ENCODE results near the gene CRELD2. TPM values are rescaled to one million over a fixed set of nuclear protein-coding genes. Genes with fewer than 3 reads are reported as not detected.

CRELD2 gene
- polyA plus RNA-seq, 1 donor from 2014 or later, result 83.2 TPM

DNA sequence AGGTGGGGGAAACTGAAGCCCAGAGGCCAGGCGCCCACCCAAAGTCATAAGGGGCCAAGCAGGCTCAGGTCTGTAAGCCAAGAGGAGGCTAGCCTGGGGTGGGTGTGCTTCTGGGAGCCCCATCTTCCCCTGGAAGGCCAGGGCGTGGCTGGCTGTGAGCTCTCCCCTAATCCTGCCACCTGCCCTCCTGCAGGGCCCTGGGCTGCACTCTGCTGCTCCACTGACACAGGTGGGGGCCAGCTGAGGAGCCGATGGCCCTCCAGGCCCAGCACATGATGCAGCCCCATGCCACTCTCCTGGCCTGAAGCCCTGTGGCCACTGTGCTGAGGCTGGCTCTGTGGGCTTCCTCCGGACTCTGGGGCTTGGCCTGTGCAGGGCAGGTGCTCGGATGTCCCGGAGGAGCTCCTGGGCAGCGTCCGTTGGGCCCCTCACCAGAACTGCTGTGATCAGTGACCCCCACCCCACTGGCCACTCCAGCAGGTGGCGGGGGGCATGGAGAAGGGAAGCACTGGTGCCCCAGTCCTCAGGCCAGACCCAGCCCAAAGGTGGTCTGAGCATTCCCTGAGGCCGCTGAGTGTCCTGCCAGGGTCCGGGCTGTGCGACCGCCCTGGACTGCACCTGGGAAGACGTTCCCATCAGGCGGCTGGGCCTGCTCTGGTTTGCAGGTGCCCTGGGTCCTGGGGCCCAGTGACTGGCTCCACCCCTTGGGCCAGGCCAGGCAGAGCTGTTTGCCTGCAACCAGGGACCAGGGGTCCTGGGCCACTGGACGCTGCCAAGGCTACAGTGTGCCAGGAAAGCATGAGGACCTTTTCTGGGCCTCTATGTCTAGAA is 50.6 kb downstream of the CRELD2 start:
- Histone ChIP-seq H3K79me2 (replicated peaks; ENCODE audit: insufficient read depth, low read length) (no peaks in the 10 kb centered on the region), H3K36me3 (ENCODE audit: insufficient read depth, low read length) (no peaks in the 10 kb centered on the region), H3K4me2 (ENCODE audit: low read length) (no peak overlapping the region), H3F3A (ENCODE audit: insufficient read depth, low read length, poor library complexity, severe bottlenecking) (no peaks in the 10 kb centered on the region), H3K9me3 (ENCODE audit: low read length) (no peaks in the 10 kb centered on the region), H3K27me3 (ENCODE audit: insufficient read depth, low read depth, low read length) (peaks cover 23% of the 10 kb centered on the region), H3K9me2 (ENCODE audit: insufficient read depth, low read length) (no peaks in the 10 kb centered on the region), H3K27ac (ENCODE audit: low read length) (no peak overlapping the region), H4K20me1 (ENCODE audit: insufficient read depth) (no peaks in the 10 kb centered on the region), H3K9ac (ENCODE audit: low read length) (no peak overlapping the region), H2AFZ (ENCODE audit: low read depth, low read length) (no peak overlapping the region), H3K4me3 (ENCODE audit: low read length) (no peak overlapping the region)
- no peak for TF ChIP-seq TAF1 (IDR thresholded peaks at IDR 0.05; ENCODE audit: low read depth)
- TF ChIP-seq SMC3 (conservative IDR thresholded peaks at IDR 0.05; ENCODE audit: poor library complexity), result no peak
- no peak for TF ChIP-seq EZH2 (IDR thresholded peaks at IDR 0.05; ENCODE audit: borderline replicate concordance, insufficient read depth, low read length, poor library complexity, severe bottlenecking)
- TF ChIP-seq, protein P1, sequence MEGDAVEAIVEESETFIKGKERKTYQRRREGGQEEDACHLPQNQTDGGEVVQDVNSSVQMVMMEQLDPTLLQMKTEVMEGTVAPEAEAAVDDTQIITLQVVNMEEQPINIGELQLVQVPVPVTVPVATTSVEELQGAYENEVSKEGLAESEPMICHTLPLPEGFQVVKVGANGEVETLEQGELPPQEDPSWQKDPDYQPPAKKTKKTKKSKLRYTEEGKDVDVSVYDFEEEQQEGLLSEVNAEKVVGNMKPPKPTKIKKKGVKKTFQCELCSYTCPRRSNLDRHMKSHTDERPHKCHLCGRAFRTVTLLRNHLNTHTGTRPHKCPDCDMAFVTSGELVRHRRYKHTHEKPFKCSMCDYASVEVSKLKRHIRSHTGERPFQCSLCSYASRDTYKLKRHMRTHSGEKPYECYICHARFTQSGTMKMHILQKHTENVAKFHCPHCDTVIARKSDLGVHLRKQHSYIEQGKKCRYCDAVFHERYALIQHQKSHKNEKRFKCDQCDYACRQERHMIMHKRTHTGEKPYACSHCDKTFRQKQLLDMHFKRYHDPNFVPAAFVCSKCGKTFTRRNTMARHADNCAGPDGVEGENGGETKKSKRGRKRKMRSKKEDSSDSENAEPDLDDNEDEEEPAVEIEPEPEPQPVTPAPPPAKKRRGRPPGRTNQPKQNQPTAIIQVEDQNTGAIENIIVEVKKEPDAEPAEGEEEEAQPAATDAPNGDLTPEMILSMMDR (IDR thresholded peaks at IDR 0.05; ENCODE audit: poor library complexity, severe bottlenecking), result no peak
- TF ChIP-seq MXI1 (conservative IDR thresholded peaks at IDR 0.05; ENCODE audit: poor library complexity, severe bottlenecking), result no peak
- TF ChIP-seq POLR2AphosphoS5 (IDR thresholded peaks at IDR 0.05), result no peak
- TF ChIP-seq, protein P2, sequence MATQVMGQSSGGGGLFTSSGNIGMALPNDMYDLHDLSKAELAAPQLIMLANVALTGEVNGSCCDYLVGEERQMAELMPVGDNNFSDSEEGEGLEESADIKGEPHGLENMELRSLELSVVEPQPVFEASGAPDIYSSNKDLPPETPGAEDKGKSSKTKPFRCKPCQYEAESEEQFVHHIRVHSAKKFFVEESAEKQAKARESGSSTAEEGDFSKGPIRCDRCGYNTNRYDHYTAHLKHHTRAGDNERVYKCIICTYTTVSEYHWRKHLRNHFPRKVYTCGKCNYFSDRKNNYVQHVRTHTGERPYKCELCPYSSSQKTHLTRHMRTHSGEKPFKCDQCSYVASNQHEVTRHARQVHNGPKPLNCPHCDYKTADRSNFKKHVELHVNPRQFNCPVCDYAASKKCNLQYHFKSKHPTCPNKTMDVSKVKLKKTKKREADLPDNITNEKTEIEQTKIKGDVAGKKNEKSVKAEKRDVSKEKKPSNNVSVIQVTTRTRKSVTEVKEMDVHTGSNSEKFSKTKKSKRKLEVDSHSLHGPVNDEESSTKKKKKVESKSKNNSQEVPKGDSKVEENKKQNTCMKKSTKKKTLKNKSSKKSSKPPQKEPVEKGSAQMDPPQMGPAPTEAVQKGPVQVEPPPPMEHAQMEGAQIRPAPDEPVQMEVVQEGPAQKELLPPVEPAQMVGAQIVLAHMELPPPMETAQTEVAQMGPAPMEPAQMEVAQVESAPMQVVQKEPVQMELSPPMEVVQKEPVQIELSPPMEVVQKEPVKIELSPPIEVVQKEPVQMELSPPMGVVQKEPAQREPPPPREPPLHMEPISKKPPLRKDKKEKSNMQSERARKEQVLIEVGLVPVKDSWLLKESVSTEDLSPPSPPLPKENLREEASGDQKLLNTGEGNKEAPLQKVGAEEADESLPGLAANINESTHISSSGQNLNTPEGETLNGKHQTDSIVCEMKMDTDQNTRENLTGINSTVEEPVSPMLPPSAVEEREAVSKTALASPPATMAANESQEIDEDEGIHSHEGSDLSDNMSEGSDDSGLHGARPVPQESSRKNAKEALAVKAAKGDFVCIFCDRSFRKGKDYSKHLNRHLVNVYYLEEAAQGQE (IDR thresholded peaks at IDR 0.05; ENCODE audit: borderline replicate concordance), result no peak
- TF ChIP-seq EP300 (conservative IDR thresholded peaks at IDR 0.05; ENCODE audit: poor library complexity, severe bottlenecking), result no peak
- no peak for TF ChIP-seq RAD21 (conservative IDR thresholded peaks at IDR 0.05)

DNA sequence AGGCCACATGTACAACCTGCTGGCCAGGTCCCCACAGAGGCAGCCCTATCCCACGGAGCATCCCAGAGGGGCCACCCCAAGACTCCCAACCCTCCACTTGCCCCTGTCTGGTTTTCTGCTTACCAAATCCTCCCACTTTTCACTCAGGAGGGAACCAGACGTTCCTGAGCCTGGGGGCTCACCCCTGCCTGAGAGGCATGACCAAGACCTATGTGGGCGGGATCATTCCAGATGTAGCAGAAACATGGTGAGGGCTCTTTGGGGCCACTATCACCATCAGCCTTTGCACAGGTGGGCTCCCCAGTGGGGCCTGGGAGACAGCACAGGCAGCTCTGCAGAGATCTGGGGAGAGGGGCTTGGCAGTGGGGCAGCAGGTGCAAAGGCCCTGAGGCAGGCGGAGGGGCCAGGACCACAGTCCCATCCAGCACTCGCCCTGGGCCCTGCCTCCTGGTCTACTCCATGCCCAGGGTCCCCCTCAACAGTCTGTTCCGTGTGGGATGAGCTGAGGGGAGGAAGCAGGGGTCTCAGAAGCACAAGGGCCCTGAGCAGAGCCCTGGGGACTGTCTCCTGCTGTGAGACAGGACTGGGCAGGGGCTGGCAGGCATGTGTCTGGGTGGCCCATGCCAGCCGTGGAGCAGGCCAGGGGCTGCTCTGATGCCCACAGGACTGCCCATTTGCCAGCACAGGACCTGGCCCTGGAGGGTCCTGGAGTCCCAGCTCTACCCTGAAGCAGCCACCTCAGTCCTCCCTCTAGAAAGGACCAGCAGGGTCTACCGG is 51.5 kb downstream of the CRELD2 start:
- Histone ChIP-seq H3K9ac (ENCODE audit: low read length) (no peak overlapping the region), H3K4me3 (ENCODE audit: low read length) (no peak overlapping the region), H3K79me2 (replicated peaks; ENCODE audit: insufficient read depth, low read length) (no peaks in the 10 kb centered on the region), H3K4me2 (ENCODE audit: low read length) (no peak overlapping the region), H3K36me3 (ENCODE audit: insufficient read depth, low read length) (no peaks in the 10 kb centered on the region), H2AFZ (ENCODE audit: low read depth, low read length) (no peak overlapping the region), H3K9me2 (ENCODE audit: insufficient read depth, low read length) (no peaks in the 10 kb centered on the region), H3F3A (ENCODE audit: insufficient read depth, low read length, poor library complexity, severe bottlenecking) (no peaks in the 10 kb centered on the region), H4K20me1 (ENCODE audit: insufficient read depth) (no peaks in the 10 kb centered on the region), H3K9me3 (ENCODE audit: low read length) (no peaks in the 10 kb centered on the region), H3K27me3 (ENCODE audit: insufficient read depth, low read depth, low read length) (peaks cover 23% of the 10 kb centered on the region), H3K27ac (ENCODE audit: low read length) (no peak overlapping the region)
- TF ChIP-seq POLR2AphosphoS5 (IDR thresholded peaks at IDR 0.05) (no peak), EP300 (conservative IDR thresholded peaks at IDR 0.05; ENCODE audit: poor library complexity, severe bottlenecking) (no peak), RAD21 (conservative IDR thresholded peaks at IDR 0.05) (no peak), TAF1 (IDR thresholded peaks at IDR 0.05; ENCODE audit: low read depth) (no peak), SMC3 (conservative IDR thresholded peaks at IDR 0.05; ENCODE audit: poor library complexity) (no peak), EZH2 (IDR thresholded peaks at IDR 0.05; ENCODE audit: borderline replicate concordance, insufficient read depth, low read length, poor library complexity, severe bottlenecking) (no peak), MXI1 (conservative IDR thresholded peaks at IDR 0.05; ENCODE audit: poor library complexity, severe bottlenecking) (no peak)
- TF ChIP-seq, protein P1 (IDR thresholded peaks at IDR 0.05; ENCODE audit: poor library complexity, severe bottlenecking), result no peak
- TF ChIP-seq, protein P2 (IDR thresholded peaks at IDR 0.05; ENCODE audit: borderline replicate concordance), result no peak

All from neural cell (in vitro differentiated cells).